ENCODE measurements around the gene SPG11.
"Not testable (repeated sequence)": the region's sequence is repeated elsewhere in the genome, so short reads cannot be mapped to it uniquely, and the experiment has no call there.

The SPG11 gene

GRCh38 chr15:44545913-44546802 lies 117.3 kb downstream of the SPG11 start:
- DNase-seq: no peak

DNA sequence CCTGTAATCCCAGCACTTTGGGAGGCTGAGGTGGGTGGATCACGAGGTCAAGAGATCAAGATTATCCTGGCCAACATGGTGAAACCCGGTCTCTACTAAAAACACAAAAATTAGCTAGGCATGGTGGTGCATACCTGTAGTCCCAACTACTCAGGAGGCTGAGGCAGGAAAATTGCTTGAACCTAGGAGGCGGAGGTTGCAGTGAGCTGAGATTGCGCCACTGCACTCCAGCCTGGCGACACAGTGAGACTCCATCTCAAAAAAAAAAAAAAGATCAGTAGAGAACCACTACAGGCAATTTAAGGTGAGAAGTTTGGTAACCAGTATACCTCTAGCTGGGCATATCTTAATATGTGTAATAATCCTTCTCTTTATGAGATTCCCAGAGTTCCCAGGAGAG lies 118.7 kb downstream of the SPG11 start:
- DNase-seq: not testable (repeated sequence)

DNA sequence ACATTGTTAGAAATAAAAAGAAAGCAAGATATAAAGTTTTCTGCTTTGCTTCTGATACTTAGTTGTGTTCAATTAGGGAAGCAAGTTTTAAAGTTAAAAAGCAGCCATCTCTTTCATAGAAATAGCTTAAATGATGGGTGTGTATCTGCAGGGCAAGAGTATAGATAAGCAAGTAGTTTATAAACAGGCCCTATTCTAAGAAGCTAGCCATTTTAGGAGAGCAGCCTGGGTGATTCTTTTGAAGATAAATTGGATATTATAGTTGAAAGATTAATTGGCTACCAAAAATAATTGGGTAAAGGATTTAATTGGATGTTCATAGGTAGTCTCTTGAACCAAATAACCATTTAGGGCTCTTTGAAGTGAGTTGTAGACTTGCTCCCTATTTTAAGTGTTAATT lies 120.9 kb downstream of the SPG11 start:
- DNase-seq: no peak

- DNase-seq: no peak
Observed at GRCh38 chr15:44541282-44541958, 122.0 kb downstream of the SPG11 start.

- DNase-seq: no peak
Observed at GRCh38 chr15:44537735-44538240, 125.7 kb downstream of the SPG11 start.

- DNase-seq: peak; percentile 95
Observed at GRCh38 chr15:44536962-44537734, 126.3 kb downstream of the SPG11 start, which contains the start of gene EIF3J. TSS of gene EIF3J (plus strand) at chr15:44537147. CDS start at chr15:44537195, 48 bp downstream.

DNA sequence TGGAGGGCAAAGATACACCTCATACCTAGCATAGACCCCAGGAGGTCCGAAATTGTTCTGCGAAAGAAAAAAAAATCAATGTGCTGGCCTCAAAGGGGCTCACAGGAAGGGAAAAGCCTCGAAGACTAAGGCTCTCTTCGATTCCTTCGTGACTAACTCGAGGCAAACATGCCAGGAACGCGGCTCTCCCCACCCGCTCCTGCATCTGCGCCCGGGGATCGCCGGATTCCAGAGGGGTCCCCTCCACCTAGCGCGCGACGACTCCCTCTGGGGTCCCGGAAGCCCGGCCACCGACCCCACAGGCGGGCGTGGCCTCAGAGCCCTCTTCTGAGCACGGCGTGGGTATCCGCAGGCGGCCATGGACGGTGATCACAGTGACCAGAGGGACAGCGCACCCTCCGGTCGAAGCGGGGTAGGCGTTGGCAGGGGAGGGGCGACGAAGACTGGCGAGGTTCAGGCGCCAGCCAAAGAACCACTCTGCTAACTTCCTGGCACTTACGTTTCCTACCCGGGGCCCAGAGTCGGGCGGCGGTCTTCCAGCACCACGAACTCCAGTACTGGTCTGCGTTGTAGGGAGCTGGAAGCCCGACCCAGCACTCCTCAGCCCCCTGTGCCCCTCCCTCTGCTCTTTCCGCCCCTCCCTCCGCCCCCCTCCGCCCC lies 127.0 kb downstream of the SPG11 start:
- no peak for DNase-seq

DNA sequence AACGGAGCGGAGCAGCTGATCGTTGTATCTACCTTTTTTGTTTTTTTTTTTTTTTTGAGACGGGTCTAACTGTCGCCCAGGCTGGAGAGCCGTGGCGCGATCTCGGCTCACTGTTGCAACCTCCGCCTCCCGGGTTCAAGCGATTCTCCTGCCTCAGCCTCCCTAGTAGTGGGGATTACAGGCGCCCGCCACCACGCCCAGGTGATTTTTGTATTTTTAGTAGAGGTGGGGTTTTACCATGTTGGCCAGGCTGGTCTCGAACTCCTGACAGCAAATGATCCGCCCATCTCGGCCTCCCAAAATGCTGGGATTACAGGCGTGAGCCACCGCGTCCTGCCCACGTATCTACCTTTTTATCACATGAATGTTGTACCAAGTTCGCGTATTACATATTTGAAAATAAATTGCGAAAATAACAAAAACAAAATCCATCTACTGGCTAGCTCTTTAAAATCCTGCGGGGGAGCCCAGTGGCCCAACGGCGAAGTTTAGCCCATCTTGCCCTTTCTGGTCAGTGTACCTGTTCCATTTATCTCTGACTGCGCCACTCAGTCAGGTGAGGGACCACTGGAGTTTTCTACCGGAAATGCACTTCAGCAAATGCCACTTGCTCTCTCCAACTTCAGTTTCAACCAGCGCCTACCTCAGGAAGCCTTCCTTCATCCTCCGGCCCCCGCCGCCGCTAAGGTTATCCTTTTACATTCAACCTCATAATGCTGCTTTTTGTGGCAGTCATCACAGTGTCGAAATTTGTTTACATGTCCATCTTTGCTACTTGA lies 127.8 kb downstream of the SPG11 start:
- peak; percentile 75 for DNase-seq

DNA sequence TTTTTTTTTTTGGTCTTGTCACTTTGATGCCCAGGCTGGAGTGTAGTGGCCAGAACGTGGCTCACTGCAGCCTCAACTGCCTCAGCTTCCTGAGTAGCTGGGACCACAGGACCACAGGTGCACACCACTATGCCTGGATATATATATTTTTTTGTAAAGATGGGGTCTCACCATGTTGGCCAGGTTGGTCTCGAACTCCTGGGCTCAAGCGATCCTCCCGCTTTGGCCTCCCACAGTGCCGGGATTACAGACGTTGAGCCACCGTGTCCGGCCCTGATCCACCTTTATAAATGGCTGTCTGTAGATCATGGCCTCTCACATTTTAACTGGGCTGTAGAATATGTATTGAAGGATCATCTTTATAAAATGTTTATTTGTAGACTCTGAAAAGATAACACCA lies 128.4 kb downstream of the SPG11 start:
- DNase-seq: no peak

GRCh38 chr15:44532689-44533088 lies 130.8 kb downstream of the SPG11 start:
- no peak for DNase-seq

DNA sequence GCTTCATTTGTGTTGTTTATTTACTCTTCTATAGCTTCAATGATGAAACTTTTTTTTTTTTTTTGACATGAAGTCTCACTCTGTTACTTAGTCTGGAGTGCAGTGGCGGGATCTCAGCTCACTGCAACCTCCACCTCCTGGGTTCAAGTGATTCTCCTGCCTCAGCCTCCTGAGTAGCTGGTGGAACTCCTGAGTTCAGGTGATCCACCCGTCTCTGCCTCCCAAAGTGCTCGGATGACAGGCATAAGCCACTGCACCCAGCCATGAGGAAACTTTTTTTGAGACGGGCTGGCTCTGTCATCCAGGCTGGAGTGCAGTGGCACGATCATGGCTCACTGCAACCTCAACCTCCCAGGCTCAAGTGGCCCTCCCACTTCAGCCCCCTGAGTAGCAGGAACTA lies 131.2 kb downstream of the SPG11 start:
- DNase-seq: not testable (repeated sequence)

GRCh38 chr15:44530653-44531052 lies 132.8 kb downstream of the SPG11 start:
- no peak for DNase-seq

- DNase-seq: no peak
Observed at GRCh38 chr15:44529864-44530604, 133.4 kb downstream of the SPG11 start.

DNA sequence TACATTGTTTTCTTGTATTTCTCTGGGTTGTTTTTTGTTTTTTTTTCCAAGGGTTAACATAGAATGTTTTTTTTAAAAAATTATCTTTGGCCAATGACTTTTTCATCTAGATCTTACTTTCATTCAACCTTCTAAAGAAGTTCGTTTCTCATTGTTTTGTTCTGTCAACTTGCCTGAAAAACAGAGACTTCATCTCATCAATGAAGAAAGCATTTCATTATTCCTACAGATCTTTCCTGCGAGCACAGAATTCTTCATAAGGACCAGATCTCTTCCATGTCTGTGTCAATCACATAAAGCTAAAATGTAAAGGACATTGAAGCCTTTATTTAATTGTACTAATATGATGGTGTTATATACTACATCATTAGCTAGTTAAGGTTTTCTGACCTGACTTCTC lies 136.2 kb downstream of the SPG11 start:
- no peak for DNase-seq

GRCh38 chr15:44525018-44525417 lies 138.4 kb downstream of the SPG11 start:
- DNase-seq: no peak

DNA sequence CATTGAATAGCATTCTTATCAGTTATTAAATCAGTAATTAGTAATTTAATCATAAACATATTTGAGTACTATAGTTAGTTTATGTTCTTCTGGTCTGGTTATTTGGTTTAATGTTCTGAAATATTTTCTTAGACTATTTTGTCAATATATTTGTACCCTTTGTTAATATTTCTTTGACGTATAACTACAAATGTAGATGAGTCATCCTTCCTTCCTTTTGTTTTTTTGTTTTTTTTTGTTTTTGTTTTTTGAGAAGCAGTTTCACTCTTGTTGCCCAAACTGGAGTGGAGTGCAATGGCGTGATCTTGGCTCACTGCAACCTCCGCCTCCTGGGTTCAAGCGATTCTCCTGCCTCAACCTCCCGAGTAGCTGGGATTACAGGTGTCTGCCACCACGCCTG lies 143.9 kb downstream of the SPG11 start:
- DNase-seq: no peak

GRCh38 chr15:44516436-44516835 lies 147.0 kb downstream of the SPG11 start:
- no peak for DNase-seq

All from activated CD8-positive, alpha-beta memory T cell treated with anti-CD3 and anti-CD28 coated beads for 24 hours (primary cell).